Measurements from ENCODE around the gene EARS2.
"Not testable (repeated sequence)": the region's sequence is repeated elsewhere in the genome, so short reads cannot be mapped to it uniquely, and the experiment has no call there.

EARS2 gene

DNA sequence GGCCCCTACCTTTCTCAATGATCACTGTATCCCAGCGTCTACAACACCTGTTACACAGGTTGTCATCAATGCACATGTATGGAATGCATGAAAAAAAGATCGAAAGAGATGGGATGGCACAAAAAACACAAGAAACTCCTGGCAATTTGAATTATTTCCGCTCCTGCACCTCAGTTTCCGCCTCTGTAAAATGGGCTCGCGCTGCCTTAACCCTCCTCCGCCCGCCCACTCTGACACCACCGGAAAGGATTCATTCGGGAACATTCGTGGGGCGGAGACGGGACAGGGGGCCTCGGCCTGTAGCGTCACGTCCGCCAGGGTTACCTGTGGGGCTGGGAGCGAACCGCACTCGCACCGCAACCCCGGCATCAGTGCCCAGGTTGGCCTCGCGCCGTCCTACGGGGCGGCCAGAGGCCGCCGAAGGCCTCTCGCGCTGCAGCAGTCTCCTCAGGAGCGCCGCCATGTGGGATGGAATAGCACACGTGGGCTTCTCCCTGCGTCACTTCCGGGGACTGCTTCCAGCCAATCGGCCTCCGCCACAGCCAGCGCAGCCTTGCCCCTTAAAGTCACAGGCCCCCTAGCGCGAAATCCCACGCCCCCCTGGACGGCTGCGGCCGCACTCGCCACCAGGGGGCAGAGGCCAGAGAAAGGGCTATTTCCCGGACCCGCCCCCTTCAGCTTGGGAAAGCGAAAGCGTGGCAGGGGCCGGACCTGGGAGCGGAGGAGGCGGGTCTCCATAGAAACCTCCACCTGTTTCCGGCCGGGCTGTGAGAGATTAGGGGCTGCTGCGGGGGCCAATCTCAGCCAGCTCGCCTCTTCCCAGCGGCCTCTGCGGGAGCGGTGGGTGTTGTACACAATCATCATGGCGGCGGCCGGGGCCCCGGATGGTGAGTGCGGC is at the start of gene EARS2, which contains the start of gene UBFD1:
Gene EARS2, minus strand, starts transcription at position 470 of the 898 bp plus-strand sequence. Its CDS starts 7 bp downstream, at position 463.
Gene UBFD1, plus strand, starts transcription at position 847 of the 898 bp plus-strand sequence. Its CDS starts 16 bp downstream, at position 863.
- DNase-seq (ENCODE audit: low read depth, low spot score): peak; percentile 84

DNA sequence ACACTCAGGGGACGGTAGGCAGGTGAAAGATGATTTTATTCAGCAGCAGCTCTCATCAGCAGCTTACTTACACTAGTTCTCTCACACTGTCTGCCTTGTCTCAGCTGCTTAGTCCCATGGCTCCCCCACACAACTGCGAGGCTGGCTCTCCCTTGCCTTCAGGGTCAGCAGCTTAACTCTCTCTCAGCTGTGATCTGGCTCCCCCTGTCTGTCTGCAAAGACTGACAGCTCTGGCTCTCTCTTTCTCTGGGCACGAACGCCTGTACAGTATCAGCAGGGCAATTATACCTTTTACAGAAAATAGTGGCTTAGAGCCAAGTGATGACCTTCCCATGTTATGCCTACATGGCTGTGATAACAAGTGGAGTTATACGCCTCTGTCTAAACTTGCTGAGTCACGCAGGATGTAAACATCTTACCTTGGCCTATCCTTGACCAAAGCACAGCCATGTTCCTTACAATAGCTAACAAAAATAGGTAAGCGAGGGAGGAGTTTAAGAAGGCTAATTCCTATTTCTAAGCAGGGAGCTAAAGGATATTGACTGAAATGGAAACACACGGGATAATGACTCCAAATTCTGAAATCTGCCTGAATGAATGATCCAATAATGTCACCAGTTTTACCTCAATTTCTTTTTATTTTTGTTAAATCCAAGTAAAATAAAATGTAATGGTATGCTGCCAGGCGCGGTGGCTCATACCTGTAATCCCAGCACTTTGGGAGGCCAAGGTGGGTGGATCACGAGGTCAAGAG is 40.0 kb upstream of the EARS2 start:
- peak; percentile 23 for DNase-seq (ENCODE audit: low read depth, low spot score)

DNA sequence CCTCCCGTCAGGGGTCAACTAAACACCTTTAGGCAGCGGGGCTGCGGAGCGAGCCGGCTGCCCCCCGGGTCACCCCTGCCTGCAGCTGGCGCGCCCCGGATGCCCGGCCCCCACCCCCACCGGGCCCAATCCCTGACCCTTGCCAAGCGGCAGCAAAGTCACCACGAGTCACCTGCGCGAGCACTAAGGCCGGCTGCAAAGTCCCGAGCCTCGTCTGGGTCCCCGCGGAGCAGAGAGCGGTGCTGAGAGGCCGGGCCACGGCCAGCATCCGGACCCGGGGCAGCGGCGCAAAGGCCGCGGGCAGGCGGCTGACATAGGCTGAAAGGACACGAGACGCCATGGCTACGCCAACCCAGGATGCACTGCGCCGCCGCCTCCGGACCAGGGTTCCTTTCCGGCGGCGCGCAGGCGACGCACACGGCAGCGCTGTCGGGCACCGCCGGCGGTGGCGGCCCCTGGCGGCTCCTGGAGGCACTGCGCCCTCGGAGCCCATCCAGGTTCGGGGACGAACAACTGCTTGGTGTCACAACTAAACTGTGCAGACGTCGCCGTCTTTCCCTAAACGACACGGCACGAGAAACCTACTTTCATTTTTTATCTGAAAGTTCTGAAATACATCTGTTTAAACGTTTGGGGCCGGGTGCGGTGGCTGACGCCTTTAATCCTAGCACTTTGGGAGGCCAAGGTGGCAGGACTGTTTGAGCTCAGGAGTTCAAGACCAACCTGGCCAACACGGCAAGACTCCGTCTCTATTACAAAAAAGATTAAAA is 39.0 kb upstream of the EARS2 start, which contains the start of gene NDUFAB1:
Gene NDUFAB1, minus strand, starts transcription at position 366 of the 770 bp plus-strand sequence. Its CDS starts 26 bp downstream, at position 340.
- peak; percentile 28 for DNase-seq (ENCODE audit: low read depth, low spot score)

DNA sequence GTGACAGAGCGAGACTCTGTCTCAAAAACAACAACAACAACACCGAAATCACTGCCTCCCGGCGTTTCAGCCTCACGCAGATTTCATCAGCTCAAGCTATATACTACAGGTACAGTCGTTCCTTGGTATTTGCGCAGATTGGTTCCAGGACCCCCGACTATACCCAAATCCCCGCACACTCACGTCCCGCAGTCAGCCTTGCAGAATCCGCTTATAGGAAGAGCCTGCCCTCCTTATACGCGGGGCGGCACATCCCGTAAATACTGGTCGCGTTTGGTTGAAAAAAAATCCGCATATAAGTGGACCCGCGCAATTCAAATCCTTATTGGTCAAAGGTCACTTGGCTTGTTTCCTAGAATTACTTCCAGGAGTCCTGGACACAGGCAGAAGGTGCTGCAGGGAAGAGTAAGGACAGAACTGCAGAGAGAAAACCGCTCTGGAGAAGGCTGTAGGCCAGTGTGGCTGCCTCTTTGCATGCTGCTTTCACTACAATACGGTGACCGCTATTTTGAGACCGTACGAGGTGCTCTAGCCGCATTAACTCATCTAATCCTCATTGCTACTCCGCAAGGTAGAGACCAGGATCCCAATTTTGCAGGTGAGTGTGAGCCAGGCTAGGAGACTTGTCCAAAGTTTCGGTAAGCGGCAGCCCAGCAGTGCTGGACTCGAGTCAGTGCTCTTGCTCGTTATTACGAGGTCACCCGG is 38.2 kb upstream of the EARS2 start:
- no peak for DNase-seq (ENCODE audit: low read depth, low spot score)

GRCh38 chr16:23594186-23594585 is 37.0 kb upstream of the EARS2 start:
- no peak for DNase-seq (ENCODE audit: low read depth, low spot score)

- DNase-seq (ENCODE audit: low read depth, low spot score): no peak
Observed at GRCh38 chr16:23590181-23590580, 33.0 kb upstream of the EARS2 start.

- DNase-seq (ENCODE audit: low read depth, low spot score): no peak
Observed at GRCh38 chr16:23587726-23588125, 30.6 kb upstream of the EARS2 start.

DNA sequence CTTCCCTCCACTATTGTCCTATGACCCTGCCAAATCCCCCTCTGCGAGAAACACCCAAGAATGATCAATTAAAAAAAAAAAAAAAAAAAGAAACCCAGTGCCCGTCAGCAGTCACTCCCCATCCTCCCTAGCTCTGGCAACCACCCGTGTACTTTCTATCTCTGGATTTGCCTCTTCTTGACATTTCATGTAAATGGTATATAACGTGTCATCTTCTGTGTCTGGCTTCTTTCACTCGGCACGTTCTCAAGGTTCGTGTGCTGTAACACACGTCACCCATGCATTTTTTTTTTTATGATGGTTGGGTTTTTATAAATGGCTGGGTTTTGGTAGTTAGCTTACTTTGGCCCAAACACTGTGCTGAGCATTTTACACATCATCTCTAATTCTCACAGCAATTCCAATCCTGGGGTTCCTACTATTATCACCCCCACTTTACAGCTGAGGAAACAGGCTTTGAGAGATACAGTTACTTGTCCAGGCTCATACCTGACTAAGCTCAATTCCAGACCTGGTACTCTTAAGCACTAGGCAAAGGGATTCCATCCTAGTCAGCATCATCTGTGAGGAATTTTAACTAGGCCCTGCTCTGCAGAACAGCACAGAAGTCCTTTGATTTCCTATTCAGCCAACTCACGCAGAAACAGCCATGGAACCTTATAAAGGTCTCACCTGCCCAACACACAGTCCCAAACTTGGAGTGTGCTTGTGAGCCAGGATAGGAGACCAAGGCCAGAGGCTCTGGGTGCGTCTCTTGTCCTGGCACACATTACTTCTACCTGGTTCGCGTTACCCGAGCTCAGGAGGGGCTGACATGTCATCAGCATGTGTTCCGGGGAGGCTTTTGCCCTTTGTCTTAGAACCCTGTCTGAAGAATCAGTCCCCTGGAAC is 27.3 kb upstream of the EARS2 start:
- no peak for DNase-seq (ENCODE audit: low read depth, low spot score)

GRCh38 chr16:23583271-23583670 is 26.1 kb upstream of the EARS2 start:
- not testable (repeated sequence) for DNase-seq (ENCODE audit: low read depth, low spot score)

DNA sequence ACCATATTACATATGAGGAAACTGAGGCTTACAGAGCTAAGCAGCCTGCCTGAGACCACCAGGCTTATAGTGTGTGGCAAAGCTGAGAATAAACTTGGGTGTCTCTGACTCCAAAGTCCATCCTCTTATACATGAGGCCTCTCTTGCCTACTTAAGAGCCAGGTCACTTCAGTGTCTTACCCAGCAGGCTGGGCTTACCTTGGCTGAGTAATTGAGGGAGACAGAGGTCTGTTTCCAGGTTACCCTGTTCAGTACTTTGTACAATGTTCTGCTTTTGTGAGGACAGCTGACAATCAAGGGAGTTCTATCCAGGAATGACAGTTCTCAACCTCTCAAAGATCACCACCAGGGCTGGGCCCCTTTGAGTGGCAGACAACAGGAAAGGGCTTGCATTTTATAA is 24.6 kb upstream of the EARS2 start:
- DNase-seq (ENCODE audit: low read depth, low spot score): no peak

GRCh38 chr16:23580391-23580790 is 23.2 kb upstream of the EARS2 start:
- no peak for DNase-seq (ENCODE audit: low read depth, low spot score)

DNA sequence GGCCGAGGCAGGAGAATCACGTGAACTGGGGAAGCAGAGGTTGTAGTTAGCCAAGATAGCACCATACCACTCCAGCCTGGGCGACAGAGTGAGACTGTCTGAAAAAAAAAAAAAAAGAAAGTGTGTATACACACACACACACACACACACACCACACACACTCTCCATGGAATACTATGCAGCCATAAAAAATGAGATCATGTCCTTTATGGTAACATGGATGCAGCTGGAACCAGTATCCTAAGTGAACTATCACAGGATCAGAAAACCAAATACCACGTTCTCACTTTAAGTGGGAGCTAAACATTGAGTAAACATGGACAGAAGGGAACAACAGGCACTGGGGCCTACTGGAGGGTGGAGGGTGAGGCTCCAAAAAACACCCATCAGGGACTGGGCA is 22.2 kb upstream of the EARS2 start:
- no peak for DNase-seq (ENCODE audit: low read depth, low spot score)

- no peak for DNase-seq (ENCODE audit: low read depth, low spot score)
Observed at GRCh38 chr16:23578101-23578830, 21.1 kb upstream of the EARS2 start.

- DNase-seq (ENCODE audit: low read depth, low spot score): no peak
Observed at GRCh38 chr16:23577493-23577892, 20.3 kb upstream of the EARS2 start.

DNA sequence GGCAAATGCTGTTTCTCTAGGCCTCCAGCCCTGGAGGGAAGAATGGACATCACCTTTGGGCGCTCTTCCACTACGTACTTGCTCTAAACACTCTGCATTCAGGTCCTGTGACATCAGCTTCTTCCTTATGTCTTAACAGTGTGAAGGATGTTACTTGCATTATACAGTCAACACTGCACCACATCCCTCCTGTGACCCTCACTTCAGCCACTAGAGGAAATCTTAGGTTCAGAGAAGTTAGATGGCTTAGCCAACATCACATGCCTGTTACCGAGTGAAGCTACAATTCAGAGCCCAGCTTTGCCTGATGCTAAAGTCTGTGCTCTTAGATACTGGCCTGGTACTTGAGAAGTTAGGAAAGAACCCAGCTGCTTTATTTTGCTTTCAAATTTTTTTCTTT is 18.7 kb upstream of the EARS2 start:
- no peak for DNase-seq (ENCODE audit: low read depth, low spot score)

DNA sequence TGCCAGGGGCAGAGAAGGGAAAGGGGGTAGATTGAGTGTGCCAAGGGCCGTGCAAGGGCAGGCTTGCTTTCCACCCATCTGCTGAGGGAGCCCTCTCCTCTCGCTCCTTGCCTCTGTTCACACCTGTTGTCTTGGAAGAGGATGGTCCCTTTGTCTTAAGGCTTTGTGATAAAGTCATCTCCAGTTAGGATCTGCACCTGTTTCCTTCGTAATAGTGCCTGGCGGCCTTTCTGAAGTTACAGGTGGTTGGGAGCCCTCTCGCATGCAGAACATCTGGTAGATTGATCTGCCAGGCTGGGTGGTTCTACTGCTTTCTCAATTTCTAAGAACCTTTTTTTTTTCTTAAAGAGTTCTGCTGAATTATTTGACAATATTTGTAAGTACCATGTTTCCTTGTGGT is 16.7 kb upstream of the EARS2 start:
- no peak for DNase-seq (ENCODE audit: low read depth, low spot score)

DNA sequence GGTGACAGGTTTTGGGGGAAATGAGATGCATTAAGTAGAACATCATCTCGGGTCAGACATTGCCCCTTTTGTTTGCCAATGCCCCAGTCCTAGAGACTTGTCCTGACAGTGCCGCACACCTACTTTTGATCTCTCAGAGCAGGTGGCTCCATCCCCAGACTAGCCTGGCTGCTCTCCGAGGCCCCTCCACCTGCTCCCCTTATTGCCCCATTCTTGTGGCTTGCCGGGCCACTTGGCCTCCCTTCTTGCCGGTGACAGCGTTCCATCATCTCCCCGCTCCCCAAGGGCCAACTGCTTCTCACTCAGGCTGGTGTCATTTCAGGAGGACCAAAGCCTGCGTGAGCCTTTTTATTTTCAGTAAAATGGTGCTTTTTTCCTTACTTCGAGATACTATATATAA is 15.2 kb upstream of the EARS2 start:
- DNase-seq (ENCODE audit: low read depth, low spot score): no peak

GRCh38 chr16:23571895-23572294 is 14.7 kb upstream of the EARS2 start:
- DNase-seq (ENCODE audit: low read depth, low spot score): no peak

- DNase-seq (ENCODE audit: low read depth, low spot score): no peak
Observed at GRCh38 chr16:23570992-23571632, 14.0 kb upstream of the EARS2 start.

Data from iPS DF 19.7 (cell line).